Astrocyte (in vitro differentiated cells and primary cell): ENCODE results near the gene CPLX3.

Experiments used
- CTCF ChIP-seq: IDR thresholded peaks from 2 replicates; pipeline ENCODE4 v1.5.1; 2011; ENCODE audit warnings: low read depth, mild to moderate bottlenecking, inconsistent platforms, low read length, moderate library complexity; ENCODE audit not compliant: insufficient read depth
- EZH2 ChIP-seq: IDR thresholded peaks from 2 replicates; pipeline ENCODE4 v1.6.1; 2012; ENCODE audit warnings: mild to moderate bottlenecking, low read length, inconsistent platforms; ENCODE audit not compliant: insufficient read depth

GRCh38 chr15:74869372-74869725 is 42.9 kb downstream of the CPLX3 start:
- TF ChIP-seq EZH2 (no peak), CTCF (no peak)
